Gastrocnemius medialis (tissue), 4 donors: ENCODE data around the gene MPRIP.

Experiments used
- CTCF ChIP-seq, 5 experiments: fragments of 450-650 bp in 3 of 5; fragments of 200-600 bp in 2 of 5; sonication (generic) in 2 of 5; IDR thresholded peaks in 4 of 5; conservative IDR thresholded peaks in 1 of 5; 1 replicate in 4 of 5; 2 replicates in 1 of 5; pipeline ENCODE4 v1.5.1; 2016 to 2019; ENCODE audit warnings: antibody characterized with exemption in 5 of 5, mild to moderate bottlenecking in 3 of 5, moderate library complexity in 3 of 5
- POLR2A ChIP-seq, 2 donors: fragments of 450-650 bp; IDR thresholded peaks; one replicate each; pipeline ENCODE4 v1.6.1; 2017; ENCODE audit warnings: antibody characterized with exemption in 2 of 2, mild to moderate bottlenecking in 2 of 2, moderate library complexity in 2 of 2

GRCh38 chr17:17150448-17150800, 108.2 kb downstream of the MPRIP start:
- TF ChIP-seq POLR2A (IDR thresholded peaks at IDR 0.05), result no peak
- TF ChIP-seq CTCF (IDR thresholded peaks at IDR 0.05 in 4 of 5, conservative IDR thresholded peaks at IDR 0.05 in 1 of 5), result no peak
